Peyer's patch (tissue), 4 donors: ENCODE results near the gene OASL.

Source experiments
- POLR2A ChIP-seq, 2 donors: fragments of 450-650 bp; IDR thresholded peaks; one replicate each; pipeline ENCODE4 v1.5.1; 2017; ENCODE audit warnings: antibody characterized with exemption in 2 of 2, mild to moderate bottlenecking in 2 of 2, moderate library complexity in 2 of 2
- TF ChIP-seq, protein P1 (sequence below), 6 experiments: fragments of 450-650 bp in 4 of 6; fragments of 200-600 bp in 2 of 6; sonication (generic) in 1 of 6; IDR thresholded peaks; one replicate each; pipeline ENCODE4 v1.5.1; 2017 to 2019; ENCODE audit warnings: antibody characterized with exemption in 6 of 6, mild to moderate bottlenecking in 3 of 6, moderate library complexity in 1 of 6

GRCh38 chr12:121001841-121002483, 37.1 kb downstream of the OASL start:
- TF ChIP-seq POLR2A (IDR thresholded peaks at IDR 0.05): no peak
- TF ChIP-seq, protein P1, sequence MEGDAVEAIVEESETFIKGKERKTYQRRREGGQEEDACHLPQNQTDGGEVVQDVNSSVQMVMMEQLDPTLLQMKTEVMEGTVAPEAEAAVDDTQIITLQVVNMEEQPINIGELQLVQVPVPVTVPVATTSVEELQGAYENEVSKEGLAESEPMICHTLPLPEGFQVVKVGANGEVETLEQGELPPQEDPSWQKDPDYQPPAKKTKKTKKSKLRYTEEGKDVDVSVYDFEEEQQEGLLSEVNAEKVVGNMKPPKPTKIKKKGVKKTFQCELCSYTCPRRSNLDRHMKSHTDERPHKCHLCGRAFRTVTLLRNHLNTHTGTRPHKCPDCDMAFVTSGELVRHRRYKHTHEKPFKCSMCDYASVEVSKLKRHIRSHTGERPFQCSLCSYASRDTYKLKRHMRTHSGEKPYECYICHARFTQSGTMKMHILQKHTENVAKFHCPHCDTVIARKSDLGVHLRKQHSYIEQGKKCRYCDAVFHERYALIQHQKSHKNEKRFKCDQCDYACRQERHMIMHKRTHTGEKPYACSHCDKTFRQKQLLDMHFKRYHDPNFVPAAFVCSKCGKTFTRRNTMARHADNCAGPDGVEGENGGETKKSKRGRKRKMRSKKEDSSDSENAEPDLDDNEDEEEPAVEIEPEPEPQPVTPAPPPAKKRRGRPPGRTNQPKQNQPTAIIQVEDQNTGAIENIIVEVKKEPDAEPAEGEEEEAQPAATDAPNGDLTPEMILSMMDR (IDR thresholded peaks at IDR 0.05): no peak
